ENCODE results near the gene PCTP. TPM values are rescaled to one million over a fixed set of nuclear protein-coding genes. Genes with fewer than 3 reads are reported as not detected.

Gene PCTP
- total RNA-seq, 1 experiment from 2014 or later = 17.1 TPM

GRCh38 chr17:55722016-55722736 lies 28.7 kb upstream of the PCTP start:
- H3K27ac Mint-ChIP-seq = no peak overlapping the region
- no peaks in the 10 kb centered on the region for H4K20me1 ChIP-seq (ENCODE audit: control insufficient read depth, insufficient read depth, insufficient read length)
- H3K36me3 Mint-ChIP-seq (ENCODE audit: insufficient read depth in 1 of 3, low read depth in 3 of 3) = no peaks in the 10 kb centered on the region
- no peak overlapping the region for H3K27ac ChIP-seq (ENCODE audit: insufficient read length, low read depth, low read length)
- H3K27me3 Mint-ChIP-seq (ENCODE audit: low read depth) = peaks cover 2% of the 10 kb centered on the region; the same call in 1 of the 2 replicates
- peaks cover 31 to 32% of the 10 kb centered on the region in 2 experiments for H3K4me1 Mint-ChIP-seq
- H3K4me3 Mint-ChIP-seq = peak overlapping the region in 1 of 2 experiments; percentile 47; a peak in 2 of 5 replicates
- no peaks in the 10 kb centered on the region for H3K23me2 ChIP-seq (ENCODE audit: insufficient read length, low read depth, low read length, poor library complexity, severe bottlenecking)
- H3K79me2 ChIP-seq (ENCODE audit: insufficient read depth, low read length) = no peaks in the 10 kb centered on the region
- no peak overlapping the region for H3K56ac ChIP-seq (ENCODE audit: insufficient read length, low read depth, low read length)
- no peak overlapping the region for H3K23ac ChIP-seq (ENCODE audit: insufficient read length, low read depth, low read length)
- H3T11ph ChIP-seq (ENCODE audit: low read length) = no peak overlapping the region
- no peak overlapping the region for H4K8ac ChIP-seq (replicated peaks; ENCODE audit: insufficient read length, low read depth, low read length)
- H3K4ac ChIP-seq (ENCODE audit: low read depth, low read length) = no peak overlapping the region
- no peak for DNase-seq
- no peak overlapping the region for H2BK120ac ChIP-seq (ENCODE audit: low read depth, low read length, poor library complexity, severe bottlenecking)
- H4K91ac ChIP-seq (ENCODE audit: insufficient read length, low read depth, low read length) = no peak overlapping the region
- TF ChIP-seq CTCF (conservative IDR thresholded peaks at IDR 0.05) = no peak
- H3K9me3 ChIP-seq (ENCODE audit: control insufficient read depth, low read depth, low read length) = no peaks in the 10 kb centered on the region
- no peak overlapping the region for H3K14ac ChIP-seq (ENCODE audit: insufficient read depth, low read length)
- H3K9ac ChIP-seq (ENCODE audit: extremely low read depth, insufficient read length, low read length) = peak overlapping the region; percentile 32
- H2BK5ac ChIP-seq (ENCODE audit: insufficient read length, low read length) = no peak overlapping the region
- no peaks in the 10 kb centered on the region for H3K9me3 Mint-ChIP-seq
- H4K5ac ChIP-seq (ENCODE audit: insufficient read length, low read depth, low read length) = no peak overlapping the region
- peak overlapping the region; percentile 47 for H3K4me2 ChIP-seq (ENCODE audit: insufficient read depth, insufficient read length, low read length)
- no peak overlapping the region for H2AK5ac ChIP-seq (ENCODE audit: insufficient read length, low read length)
- no CpG with 5 or more reads among the region's 5 CpGs for WGBS (ENCODE audit: extremely low coverage, insufficient read length, low lambda C conversion rate)
- H3K4me1 ChIP-seq (ENCODE audit: insufficient read depth, low read length) = peaks cover 2% of the 10 kb centered on the region; the same call in 1 of the 2 replicates
- H3K18ac ChIP-seq (ENCODE audit: insufficient read length, low read depth, low read length) = no peak overlapping the region
- H3K79me1 ChIP-seq (ENCODE audit: insufficient read depth, low read depth, low read length, poor library complexity, severe bottlenecking) = no peaks in the 10 kb centered on the region
- H2BK12ac ChIP-seq (ENCODE audit: insufficient read length, low read depth, low read length) = no peak overlapping the region
- H2BK15ac ChIP-seq (ENCODE audit: low read depth, low read length) = no peak overlapping the region
- H3K27me3 ChIP-seq (ENCODE audit: insufficient read depth, low read length) = no peaks in the 10 kb centered on the region
- H2BK20ac ChIP-seq (ENCODE audit: low read depth, low read length, poor library complexity, severe bottlenecking) = no peak overlapping the region
- peak overlapping the region; percentile 88 for H2AFZ ChIP-seq (ENCODE audit: low read length)
